Activated naive CD4-positive, alpha-beta T cell treated with anti-CD3 and anti-CD28 coated beads, Interleukin-2, amount 10 ng/mL, durations not matched to agents 5 hours and 36 hours (primary cell): ENCODE measurements around the gene TMED9. TPM values are rescaled to one million over a fixed set of nuclear protein-coding genes. Genes with fewer than 3 reads are reported as not detected.

Experiments used
- total RNA-seq, 2 experiments: library from RNA; stranded (reverse); gene quantifications; one replicate each; pipeline ENCODE4 v1.2.3, GENCODE V29; 2021

TMED9 gene
- total RNA-seq, result 100 to 1,000 TPM; 102 to 109 TPM

GRCh38 chr5:177592010-177592834 lies at the start of gene TMED9:
TMED9 (plus strand) TSS chr5:177592203; CDS start chr5:177592215, 12 bp downstream.

GRCh38 chr5:177554474-177555111 lies 37.4 kb upstream of the TMED9 start, which contains the start of gene FAM193B:
FAM193B (minus strand) TSS chr5:177554563; CDS start chr5:177554458, 105 bp downstream.

GRCh38 chr5:177599731-177600507 lies 7.9 kb downstream of the TMED9 start, which contains the start of gene B4GALT7:
B4GALT7 (plus strand) TSS chr5:177600132; CDS start chr5:177600211, 79 bp downstream.

Other genes with a start within 250 kb of the TMED9 start
- gene LMAN2, start 240.5 kb upstream of the TMED9 start, total RNA-seq, result 100 to 1,000 TPM; 103 to 109 TPM
- 100 to 1,000 TPM; 118 to 121 TPM for gene RGS14, start 234.3 kb upstream of the TMED9 start, total RNA-seq
- gene SLC34A1, start 207.8 kb upstream of the TMED9 start, total RNA-seq, result under 1 TPM; 0.38 to 0.43 TPM
- gene PFN3, start 191.5 kb upstream of the TMED9 start, total RNA-seq, result not detected
- under 1 TPM; 0.68 to 0.70 TPM for gene F12, start 182.6 kb upstream of the TMED9 start, total RNA-seq
- 100 to 1,000 TPM; 246 to 250 TPM for gene GRK6, start 165.5 kb upstream of the TMED9 start, total RNA-seq
- 1 to 10 TPM; 8.4 to 8.7 TPM for gene PRR7, start 145.4 kb upstream of the TMED9 start, total RNA-seq
- 1 to 10 TPM; 4.7 to 5.0 TPM for gene DBN1, start 118.6 kb upstream of the TMED9 start, total RNA-seq
- 10 to 100 TPM; 26.6 to 27.3 TPM for gene PDLIM7, start 94.6 kb upstream of the TMED9 start, total RNA-seq
- 1 to 10 TPM; 2.1 to 3.3 TPM for gene DOK3, start 82.4 kb upstream of the TMED9 start, total RNA-seq
- 100 to 1,000 TPM in 1 of 2 experiments, 10 to 100 TPM in 1; 98.2 to 101 TPM for gene DDX41, start 75.2 kb upstream of the TMED9 start, total RNA-seq
- gene FAM193B, start 37.6 kb upstream of the TMED9 start, total RNA-seq, result 100 to 1,000 TPM; 109 to 112 TPM
- gene B4GALT7, start 7.9 kb downstream of the TMED9 start, total RNA-seq, result 10 to 100 TPM; 23.5 to 25.2 TPM
- gene FAM153A, start 190.7 kb downstream of the TMED9 start, total RNA-seq, result 10 to 100 TPM; 40.4 to 42.8 TPM